GM10248 (cell line): ENCODE results near the gene MAD2L2.
A peak's percentile ranks its signal among the peaks of the same experiment; 100 is the strongest.
"Not testable (repeated sequence)": the region's sequence is repeated elsewhere in the genome, so short reads cannot be mapped to it uniquely, and the experiment has no call there.

Experiments
- CTCF ChIA-PET: fragments of 300-600 bp; sonication (Branson Sonifier 250); formaldehyde crosslinking; extraction: SDS; loops from one replicate; lab custom pipeline; 2021; ENCODE audit warnings: antibody characterized with exemption; lab: Yijun Ruan, JAX
- POLR2A ChIA-PET: fragments of 350-650 bp; sonication (Branson Sonifier 250); formaldehyde crosslinking; extraction: SDS; loops from one replicate; lab custom pipeline; 2020; ENCODE audit warnings: antibody characterized with exemption; lab: Yijun Ruan, JAX
- DNase-seq: peaks from one replicate; pipeline ENCODE4 v3.0.0; 2012; ENCODE audit errors: extremely low spot score
- TF ChIP-seq, protein P1 (sequence below): IDR thresholded peaks from 2 replicates; pipeline ENCODE4 v1.5.1; 2012; ENCODE audit warnings: mild to moderate bottlenecking, low read depth; ENCODE audit errors: extremely low read depth, missing control alignments, control extremely low read depth

The MAD2L2 gene

DNA sequence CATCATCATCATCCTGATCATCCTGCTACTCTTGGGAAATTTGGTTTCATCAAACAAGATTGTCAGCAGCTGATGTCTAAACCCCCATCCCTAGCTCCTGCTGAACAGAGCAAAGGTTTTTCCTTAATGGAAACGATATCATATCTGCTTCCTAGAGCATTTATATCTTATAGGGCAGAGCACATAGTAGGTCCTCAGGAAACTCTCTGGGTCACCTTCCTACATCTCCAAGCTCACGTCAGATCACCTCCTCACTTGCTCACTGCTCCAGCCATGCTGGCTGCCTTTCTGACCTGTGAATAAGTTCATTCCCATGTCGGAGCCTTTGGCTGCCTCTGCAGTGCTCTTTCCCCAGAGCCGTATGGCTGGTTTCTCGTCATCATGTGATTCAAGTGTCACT is 37.2 kb downstream of the MAD2L2 start:
- DNase-seq: no peak
- ChIA-PET POLR2A (no interaction called here), CTCF (interaction anchor here (0.7 to 16.0 kb wide), 21 partner anchors 10 to 1149 kb away, joined by 3 to 248 read pairs (median 5); partner anchors contain the start of genes AGTRAP, DISP3, FBXO2 and FBXO44)
- TF ChIP-seq, protein P1, sequence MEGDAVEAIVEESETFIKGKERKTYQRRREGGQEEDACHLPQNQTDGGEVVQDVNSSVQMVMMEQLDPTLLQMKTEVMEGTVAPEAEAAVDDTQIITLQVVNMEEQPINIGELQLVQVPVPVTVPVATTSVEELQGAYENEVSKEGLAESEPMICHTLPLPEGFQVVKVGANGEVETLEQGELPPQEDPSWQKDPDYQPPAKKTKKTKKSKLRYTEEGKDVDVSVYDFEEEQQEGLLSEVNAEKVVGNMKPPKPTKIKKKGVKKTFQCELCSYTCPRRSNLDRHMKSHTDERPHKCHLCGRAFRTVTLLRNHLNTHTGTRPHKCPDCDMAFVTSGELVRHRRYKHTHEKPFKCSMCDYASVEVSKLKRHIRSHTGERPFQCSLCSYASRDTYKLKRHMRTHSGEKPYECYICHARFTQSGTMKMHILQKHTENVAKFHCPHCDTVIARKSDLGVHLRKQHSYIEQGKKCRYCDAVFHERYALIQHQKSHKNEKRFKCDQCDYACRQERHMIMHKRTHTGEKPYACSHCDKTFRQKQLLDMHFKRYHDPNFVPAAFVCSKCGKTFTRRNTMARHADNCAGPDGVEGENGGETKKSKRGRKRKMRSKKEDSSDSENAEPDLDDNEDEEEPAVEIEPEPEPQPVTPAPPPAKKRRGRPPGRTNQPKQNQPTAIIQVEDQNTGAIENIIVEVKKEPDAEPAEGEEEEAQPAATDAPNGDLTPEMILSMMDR: no peak

DNA sequence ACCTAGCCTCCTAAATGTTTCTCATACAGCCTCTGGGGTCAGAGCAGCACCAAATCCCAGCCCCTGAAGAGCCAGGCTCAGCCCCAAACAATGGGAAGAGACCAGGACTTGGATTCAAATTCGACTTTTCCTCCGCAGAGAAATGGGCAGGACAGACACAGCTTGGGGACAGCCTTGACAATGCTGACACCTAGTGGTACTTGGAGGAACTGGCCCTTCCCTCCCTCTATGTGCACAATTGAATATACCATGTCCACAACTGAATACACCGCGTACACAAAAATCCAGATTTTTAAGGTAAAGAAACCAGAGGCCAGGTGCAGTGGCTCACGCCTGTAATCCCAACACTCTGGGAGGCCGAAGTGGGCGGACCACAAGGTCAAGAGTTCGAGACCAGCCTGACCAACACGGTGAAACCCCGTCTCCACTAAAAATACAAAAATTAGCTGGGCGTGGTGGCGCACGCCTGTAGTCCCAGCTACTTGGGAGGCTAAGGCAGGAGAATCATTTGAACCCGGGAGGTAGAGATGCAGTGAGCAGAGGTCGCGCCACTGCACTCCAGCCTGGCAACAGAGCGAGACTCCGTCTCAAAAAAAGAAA is 38.4 kb downstream of the MAD2L2 start:
- CTCF ChIA-PET: interaction anchor here (0.9 to 16.0 kb wide), 26 partner anchors 9 to 615 kb away, joined by 3 to 248 read pairs (median 4); partner anchors contain the start of genes AGTRAP, DISP3, FBXO2 and FBXO44
- POLR2A ChIA-PET: not testable (repeated sequence)

DNA sequence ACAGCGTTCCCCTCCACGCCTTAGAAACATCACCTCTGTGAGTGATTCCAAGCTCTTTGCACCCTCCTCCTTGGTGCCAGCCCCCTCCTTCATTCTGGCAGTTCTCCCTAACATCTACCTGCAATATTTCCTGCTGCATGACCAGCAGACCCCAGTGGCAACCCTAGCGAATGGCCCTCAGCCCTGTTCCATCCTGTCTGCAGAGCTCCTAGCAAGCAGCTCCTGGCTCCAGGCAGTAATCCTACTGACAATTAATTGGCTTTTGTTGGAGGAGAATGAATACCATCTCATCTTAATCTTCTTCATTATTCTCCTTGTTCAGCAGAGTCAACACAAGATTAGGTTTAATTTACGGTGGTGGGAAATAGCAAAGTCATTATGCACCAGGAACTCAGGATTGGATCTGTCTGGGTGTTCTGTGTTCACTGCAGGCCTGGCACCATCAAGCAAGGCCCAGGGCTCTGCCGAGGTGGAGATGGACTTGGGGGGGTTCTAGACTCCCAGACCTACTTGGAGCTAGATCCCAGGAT is 39.1 kb downstream of the MAD2L2 start:
- TF ChIP-seq, protein P1: no peak
- POLR2A ChIA-PET: no interaction called here
- CTCF ChIA-PET: interaction anchor here (0.8 to 16.0 kb wide), 26 partner anchors 8 to 610 kb away, joined by 3 to 248 read pairs (median 4); partner anchors contain the start of genes AGTRAP, FBXO2, FBXO44 and FBXO6
- no peak for DNase-seq

More for the DNA sequence above, 38.4 kb downstream of the MAD2L2 start:
- DNase-seq: peak; percentile 83
- TF ChIP-seq, protein P1: peak; percentile 95

DNA sequence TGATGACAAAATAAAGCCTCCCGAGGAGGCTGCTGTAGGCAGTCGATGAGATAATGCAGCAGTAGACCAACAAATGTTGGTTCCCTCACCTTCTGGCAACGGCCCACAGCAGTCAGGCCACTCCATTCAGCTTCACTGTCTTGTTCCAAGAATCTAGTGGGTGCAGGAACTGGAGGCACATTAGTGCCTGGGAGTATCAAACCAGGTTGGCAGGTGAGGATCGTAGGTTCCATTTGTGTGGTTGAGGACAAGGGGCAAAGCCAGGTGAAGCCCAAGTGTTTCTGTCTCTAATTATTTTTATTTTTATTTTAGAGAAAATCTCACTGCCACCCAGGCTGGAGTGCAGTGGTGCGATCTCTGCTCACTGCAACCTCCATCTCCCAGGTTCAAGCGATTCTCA is 40.0 kb downstream of the MAD2L2 start:
- ChIA-PET CTCF (interaction anchor here (0.8 to 16.0 kb wide), 8 partner anchors 8 to 604 kb away, joined by 3 to 248 read pairs (median 6); no protein-coding TSS in a partner anchor), POLR2A (no interaction called here)
- DNase-seq: no peak
- TF ChIP-seq, protein P1: no peak

DNA sequence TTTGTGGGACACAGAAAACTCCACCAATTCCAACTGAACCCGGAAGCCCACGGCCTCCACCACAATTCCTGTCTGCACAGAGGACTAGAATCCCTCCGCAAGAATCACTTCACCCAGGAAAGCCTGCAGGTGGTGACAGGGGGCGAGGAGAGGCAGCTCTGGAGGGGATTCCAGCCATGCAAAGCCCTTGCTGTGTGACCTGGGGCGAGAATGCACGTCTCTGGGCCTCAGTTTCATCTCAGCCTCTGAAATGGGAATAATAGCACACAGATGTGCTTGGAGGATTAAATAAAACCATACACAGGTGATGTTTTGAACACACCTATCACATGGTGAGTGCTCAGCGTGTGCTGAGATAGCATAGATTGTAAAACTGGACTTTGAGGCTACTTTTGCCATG is 40.8 kb downstream of the MAD2L2 start:
- ChIA-PET CTCF (interaction anchor here (6.1 to 16.0 kb wide), 2 partner anchors 399 to 603 kb away, joined by 63 to 248 read pairs; no protein-coding TSS in a partner anchor), POLR2A (no interaction called here)
- TF ChIP-seq, protein P1: no peak
- DNase-seq: no peak

DNA sequence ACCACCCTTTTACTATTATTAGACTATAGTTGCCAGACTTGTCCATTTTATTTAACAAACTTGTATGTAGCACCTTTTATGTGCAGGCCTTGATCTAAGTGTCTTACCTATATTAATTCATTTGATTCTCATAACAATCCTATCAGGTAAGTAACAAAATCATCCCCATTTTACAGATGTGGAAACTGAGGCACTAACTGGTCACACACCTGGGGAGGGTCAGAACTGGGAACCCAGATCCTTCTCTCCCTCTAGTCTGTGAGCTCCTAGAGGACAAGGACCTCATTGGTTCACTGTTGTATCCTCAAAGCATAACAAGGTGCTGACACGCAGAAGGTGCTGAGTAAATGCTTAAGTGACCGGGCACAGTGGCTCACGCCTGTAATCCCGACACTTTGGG is 41.6 kb downstream of the MAD2L2 start:
- ChIA-PET CTCF (interaction anchor here (16.0 kb wide), 1 partner anchor 602 kb away, joined by 248 read pairs; no protein-coding TSS in a partner anchor), POLR2A (no interaction called here)
- DNase-seq: no peak
- TF ChIP-seq, protein P1: no peak
